ENCODE results near the gene HIF3A.
A peak's percentile ranks its signal among the peaks of the same experiment; 100 is the strongest.

Gene HIF3A

GRCh38 chr19:46326608-46327007 lies 29.8 kb downstream of the HIF3A start:
- DNase-seq (ENCODE audit: low read depth in 2 of 2): no peak

- no peak for DNase-seq (ENCODE audit: low read depth in 2 of 2)
These were observed 31.2 kb downstream of the HIF3A start for GRCh38 chr19:46328079-46328478.

GRCh38 chr19:46330319-46330918 lies 33.6 kb downstream of the HIF3A start:
- no peak for DNase-seq (ENCODE audit: low read depth in 2 of 2)

GRCh38 chr19:46337487-46337886 lies 40.6 kb downstream of the HIF3A start:
- no peak for DNase-seq (ENCODE audit: low read depth in 2 of 2)

GRCh38 chr19:46339446-46339845 lies 42.6 kb downstream of the HIF3A start:
- DNase-seq (ENCODE audit: low read depth in 2 of 2): no peak

GRCh38 chr19:46340051-46340659 lies 43.3 kb downstream of the HIF3A start:
- DNase-seq (ENCODE audit: low read depth in 2 of 2): no peak

GRCh38 chr19:46341937-46342336 lies 45.1 kb downstream of the HIF3A start:
- DNase-seq (ENCODE audit: low read depth in 2 of 2): no peak

GRCh38 chr19:46344363-46344762 lies 47.5 kb downstream of the HIF3A start:
- no peak for DNase-seq (ENCODE audit: low read depth in 2 of 2)

- no peak for DNase-seq (ENCODE audit: low read depth in 2 of 2)
These were observed 48.3 kb downstream of the HIF3A start for GRCh38 chr19:46345157-46345556.

- peak; percentile 68 to 88 for DNase-seq (ENCODE audit: low read depth in 2 of 2)
These were observed 50.2 kb downstream of the HIF3A start, which contains the start of gene PPP5C for GRCh38 chr19:46346821-46347571. Gene PPP5C (plus strand): TSS chr19:46347087. CDS start chr19:46347097, 10 bp downstream.

- DNase-seq (ENCODE audit: low read depth in 2 of 2): no peak
These were observed 50.7 kb downstream of the HIF3A start for GRCh38 chr19:46347572-46347883.

- DNase-seq (ENCODE audit: low read depth in 2 of 2): no peak
These were observed 51.1 kb downstream of the HIF3A start for GRCh38 chr19:46347985-46348384.

GRCh38 chr19:46349311-46349993 lies 52.6 kb downstream of the HIF3A start:
- no peak for DNase-seq (ENCODE audit: low read depth in 2 of 2)

GRCh38 chr19:46350029-46350757 lies 53.4 kb downstream of the HIF3A start:
- DNase-seq (ENCODE audit: low read depth in 2 of 2): no peak

GRCh38 chr19:46350758-46351159 lies 53.9 kb downstream of the HIF3A start:
- peak in 1 of 2 donors; percentile 17 for DNase-seq (ENCODE audit: low read depth in 2 of 2)

GRCh38 chr19:46351241-46352041 lies 54.6 kb downstream of the HIF3A start:
- peak; percentile 17 to 19 for DNase-seq (ENCODE audit: low read depth in 2 of 2)

- no peak for DNase-seq (ENCODE audit: low read depth in 2 of 2)
These were observed 57.1 kb downstream of the HIF3A start for GRCh38 chr19:46353730-46354528.

GRCh38 chr19:46355234-46356148 lies 58.6 kb downstream of the HIF3A start:
- DNase-seq (ENCODE audit: low read depth in 2 of 2): no peak
